ENCODE measurements around the gene PGLYRP1.

GRCh38 chr19:45985321-45985720 is 37.5 kb downstream of the PGLYRP1 start:
- TF ChIP-seq CTCF (IDR thresholded peaks at IDR 0.05; ENCODE audit: low read depth, low read length) = no peak
- TF ChIP-seq MYC (IDR thresholded peaks at IDR 0.05; ENCODE audit: low read depth, low read length) = no peak
